GM20431 (cell line): ENCODE results near the gene FAM83G.
"Not testable (repeated sequence)": the region's sequence is repeated elsewhere in the genome, so short reads cannot be mapped to it uniquely, and the experiment has no call there.

Experiments used
- in situ Hi-C: fragments of 300-500 bp; cut with MseI, MboI; formaldehyde crosslinking; loops from one replicate; pipeline ENCODE4 v1.15.0; 2020; ENCODE audit warnings: low sequenced_read_pairs; ENCODE audit not compliant: unreplicated experiment

The FAM83G gene

DNA sequence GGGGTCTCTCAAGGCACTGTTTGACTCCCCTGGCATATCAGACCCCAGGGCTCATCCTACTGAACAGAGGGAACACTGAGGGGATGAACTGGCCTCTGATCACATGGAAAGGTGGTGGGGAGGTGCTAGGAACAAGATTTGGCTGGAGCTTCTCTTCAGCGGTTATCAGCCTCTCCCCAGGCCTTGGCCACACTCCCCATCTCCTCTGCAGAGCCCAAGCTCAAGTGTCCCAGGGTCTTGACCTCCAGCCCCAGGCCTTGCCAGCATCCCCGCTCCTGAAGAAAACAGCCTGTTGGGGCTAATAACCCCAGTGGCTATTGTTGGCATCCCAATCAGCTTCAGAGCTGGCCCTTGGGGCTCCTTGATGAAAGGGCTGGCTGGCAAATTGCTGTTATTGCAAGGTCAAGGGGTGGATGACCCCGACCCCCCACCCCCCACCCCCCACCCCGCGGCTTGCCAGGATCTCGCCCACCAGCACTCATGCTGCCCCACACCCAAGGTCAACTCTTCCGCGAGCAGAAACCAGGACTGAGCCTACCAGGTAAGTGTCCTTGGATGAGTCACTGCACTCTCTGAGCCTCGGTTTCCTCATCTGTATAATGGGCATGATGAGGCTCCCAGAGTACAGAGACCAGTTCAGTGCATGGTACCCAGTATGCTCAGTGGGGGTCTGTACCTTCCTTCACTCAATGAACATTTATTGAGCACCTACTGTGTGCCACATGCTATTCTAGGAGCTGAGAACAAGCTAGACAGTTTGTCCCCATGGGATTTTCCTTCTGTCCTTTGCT, 18.8 kb upstream of the FAM83G start:
- in situ Hi-C loops: no loop called here

DNA sequence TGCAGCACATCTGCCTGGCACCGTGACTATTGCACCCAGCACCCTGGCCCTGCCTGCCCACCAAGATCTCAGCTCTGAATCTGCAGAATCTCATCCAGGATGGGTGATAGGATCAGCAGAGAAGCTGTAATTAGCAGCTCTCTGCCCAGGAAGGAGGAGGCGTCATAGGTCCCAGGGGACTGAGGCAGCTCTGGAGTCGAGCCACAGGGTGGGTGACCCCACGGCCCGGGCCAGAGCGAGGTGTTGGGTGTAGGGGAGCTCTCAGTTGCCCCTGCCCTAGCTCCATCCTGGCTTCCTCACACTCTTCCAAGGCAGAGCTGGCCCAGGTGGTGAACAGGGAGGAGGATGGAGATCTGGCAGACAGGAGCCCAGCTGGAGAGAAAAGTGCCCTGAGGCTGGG, 18.2 kb upstream of the FAM83G start:
- in situ Hi-C loops: no loop called here

DNA sequence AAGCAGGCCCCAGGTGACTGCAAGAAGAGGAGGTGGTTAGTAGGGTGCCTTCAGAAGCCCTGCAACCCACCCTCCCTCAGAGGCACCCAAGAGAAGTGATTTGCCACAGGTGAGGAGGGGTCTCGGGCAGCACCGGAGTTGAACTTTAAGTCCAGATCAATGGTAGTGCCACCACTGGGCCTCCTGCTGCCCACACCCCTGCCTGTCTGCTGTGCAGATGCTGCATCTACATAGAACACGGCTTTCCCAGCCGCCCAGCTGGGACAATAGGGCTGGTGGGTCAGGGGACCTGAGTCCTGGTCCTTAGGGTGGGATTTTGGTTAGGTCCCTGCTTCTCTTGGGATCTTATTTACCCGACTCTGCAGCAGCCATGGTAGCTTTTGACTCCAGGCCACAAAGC, 17.6 kb upstream of the FAM83G start:
- in situ Hi-C loops: no loop called here

DNA sequence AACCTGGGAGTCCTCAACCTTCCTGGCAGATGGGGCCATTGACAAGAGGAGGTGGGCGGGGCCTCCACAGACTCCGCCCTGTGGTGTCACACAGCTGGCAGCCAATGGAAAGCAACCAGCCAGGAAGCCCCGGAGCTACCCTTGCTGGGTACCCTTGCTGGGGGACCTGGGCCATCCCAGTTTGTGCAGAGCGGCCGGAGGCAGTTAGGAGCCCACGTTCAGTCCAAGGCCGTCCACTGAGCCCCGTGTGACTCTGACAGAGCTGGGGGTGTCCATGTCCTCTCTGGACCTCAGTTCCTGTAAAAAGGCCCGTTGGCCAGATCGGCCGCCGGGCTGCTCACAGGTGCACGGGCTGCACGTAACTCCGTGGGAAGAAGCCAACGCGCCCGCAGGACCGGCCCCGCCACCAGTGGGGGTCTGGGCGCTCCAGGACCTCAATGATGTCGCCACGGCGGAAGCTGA, 17.1 kb upstream of the FAM83G start:
- in situ Hi-C loops: no loop called here

DNA sequence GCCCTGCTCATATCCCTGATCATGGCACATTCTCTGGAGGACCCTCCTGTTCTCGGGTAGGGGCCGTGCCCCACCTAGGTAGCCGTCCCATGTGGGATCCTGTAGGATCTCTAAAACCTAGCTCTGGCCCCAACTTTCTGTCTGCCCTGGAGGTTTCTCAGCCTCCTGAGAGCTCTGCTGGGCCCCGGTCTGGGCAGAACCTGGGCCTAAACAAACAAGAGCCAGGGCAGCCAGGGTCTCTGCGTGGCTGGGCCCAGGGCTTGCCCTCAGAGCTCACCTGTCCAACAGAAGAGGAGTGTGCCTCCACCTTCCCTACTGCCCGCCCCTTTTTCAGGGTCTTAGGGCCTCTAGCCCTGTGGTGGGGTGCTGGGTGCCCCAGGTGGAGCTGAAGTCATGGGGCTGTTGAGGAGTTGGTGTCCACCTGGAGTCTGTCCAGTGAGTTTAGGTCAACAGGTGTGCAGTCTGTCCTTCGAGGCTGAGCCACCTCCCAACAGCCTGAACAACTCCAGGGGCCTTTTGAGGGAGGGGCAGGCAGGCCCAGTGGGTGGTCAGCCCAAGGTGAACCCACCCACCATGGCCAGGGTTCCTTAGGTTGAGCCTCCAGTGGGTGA, 16.6 kb upstream of the FAM83G start:
- in situ Hi-C loops: not testable (repeated sequence)

DNA sequence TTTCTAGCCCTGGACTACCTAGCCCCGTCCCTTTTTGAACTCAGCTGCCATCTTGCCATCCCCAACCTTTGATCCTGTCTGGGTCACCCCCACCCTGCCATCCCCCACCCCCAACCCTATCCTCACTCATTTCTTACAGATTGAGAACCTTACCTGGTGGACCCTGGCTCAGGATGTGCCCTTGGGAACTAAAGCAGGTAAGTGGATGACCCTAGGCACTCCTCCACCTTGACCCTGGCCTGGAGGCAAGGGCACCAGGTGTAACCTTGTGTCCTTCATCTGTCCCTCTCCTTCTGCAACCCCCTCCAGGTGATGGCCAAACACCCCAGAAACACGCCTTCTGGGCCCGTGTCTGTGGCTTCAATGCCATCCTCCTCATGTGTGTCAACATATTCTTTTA, 15.5 kb upstream of the FAM83G start:
- in situ Hi-C loops: no loop called here

DNA sequence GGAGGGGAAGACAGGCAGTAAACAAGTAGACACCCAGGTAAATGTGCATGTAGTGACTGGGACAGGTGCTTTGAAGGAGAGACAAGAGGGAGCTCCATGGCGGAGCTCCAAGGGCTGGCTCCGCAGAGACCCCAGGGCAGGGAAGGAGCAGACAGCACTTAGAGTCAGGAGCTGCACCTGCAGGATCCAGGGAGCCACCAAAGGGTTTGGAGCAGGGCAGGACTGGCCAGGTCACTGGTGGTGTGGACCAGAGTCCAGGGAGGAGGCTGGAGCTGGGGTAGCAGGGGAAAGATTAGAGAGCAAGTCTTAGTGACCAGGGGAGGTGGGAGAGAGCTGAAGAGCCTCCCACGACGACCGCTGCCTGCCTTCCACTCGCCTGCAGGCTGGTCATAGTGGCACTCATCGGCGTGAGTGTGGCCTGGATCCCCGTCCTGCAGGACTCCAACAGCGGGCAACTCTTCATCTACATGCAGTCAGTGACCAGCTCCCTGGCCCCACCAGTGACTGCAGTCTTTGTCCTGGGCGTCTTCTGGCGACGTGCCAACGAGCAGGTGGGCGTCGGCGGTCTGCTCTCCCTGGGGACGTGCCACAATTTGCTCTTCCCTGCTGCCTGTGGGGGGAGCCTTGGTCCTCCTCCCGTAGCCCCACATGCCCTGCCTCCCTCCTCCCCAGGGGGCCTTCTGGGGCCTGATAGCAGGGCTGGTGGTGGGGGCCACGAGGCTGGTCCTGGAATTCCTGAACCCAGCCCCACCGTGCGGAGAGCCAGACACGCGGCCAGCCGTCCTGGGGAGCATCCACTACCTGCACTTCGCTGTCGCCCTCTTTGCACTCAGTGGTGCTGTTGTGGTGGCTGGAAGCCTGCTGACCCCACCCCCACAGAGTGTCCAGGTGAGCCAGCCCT, 14.7 kb upstream of the FAM83G start:
- in situ Hi-C loops: no loop called here

DNA sequence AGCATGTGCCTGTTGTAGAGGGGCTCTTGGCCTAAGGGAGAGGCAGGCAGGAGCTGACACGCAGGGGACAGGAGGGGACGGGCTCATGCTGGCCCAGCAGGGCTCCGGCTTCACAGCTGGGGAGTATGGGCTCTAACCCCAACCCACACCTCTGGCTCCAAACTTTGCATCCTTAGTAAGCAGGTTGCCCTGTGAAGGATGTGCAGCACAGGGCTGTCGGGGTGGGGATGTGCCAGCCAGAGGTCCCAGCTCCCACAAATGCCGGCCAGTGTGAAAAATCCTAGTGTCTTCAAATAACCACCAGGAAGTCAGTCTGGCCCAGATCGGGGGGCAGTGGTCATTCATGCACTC, 14.0 kb upstream of the FAM83G start:
- in situ Hi-C loops: no loop called here

DNA sequence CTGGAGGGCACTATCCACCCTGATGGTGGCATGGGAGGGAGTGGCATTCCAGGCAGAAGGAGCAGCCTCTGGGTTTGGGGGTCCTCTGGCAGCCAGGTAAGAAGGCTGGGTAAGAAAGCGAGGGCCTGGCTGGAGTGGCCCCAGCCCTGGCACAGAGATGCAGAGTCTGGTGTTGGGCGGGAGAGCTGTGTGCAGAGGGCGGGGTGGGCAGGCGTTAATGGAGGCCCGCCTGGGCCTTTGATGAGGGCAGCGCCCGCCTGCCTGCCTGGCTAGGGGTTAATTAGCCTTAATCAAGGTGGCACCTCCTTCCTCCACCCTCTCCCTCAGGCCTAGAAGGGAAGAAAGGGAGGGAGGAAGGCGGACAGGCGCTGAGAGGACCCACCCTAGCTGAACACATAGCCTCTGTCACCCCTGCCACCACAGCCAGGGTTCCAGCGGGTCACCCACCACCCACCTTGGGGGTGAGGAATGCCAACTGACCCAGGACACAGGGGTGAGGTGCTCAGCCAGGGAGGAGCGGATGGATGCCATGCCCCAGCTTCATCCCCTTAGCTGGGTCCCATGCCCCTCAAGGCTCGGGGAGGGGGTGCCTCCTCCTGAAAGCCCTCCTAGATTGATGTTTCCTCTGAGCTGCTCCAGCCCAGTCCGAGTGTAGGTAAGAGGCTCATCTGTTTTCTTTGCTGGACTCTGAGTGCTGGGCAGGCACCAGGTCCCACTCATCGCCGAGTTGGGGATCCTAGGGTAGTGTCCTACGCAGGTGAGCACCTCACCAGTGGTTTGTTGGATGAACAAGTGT, 13.4 kb upstream of the FAM83G start:
- in situ Hi-C loops: no loop called here

DNA sequence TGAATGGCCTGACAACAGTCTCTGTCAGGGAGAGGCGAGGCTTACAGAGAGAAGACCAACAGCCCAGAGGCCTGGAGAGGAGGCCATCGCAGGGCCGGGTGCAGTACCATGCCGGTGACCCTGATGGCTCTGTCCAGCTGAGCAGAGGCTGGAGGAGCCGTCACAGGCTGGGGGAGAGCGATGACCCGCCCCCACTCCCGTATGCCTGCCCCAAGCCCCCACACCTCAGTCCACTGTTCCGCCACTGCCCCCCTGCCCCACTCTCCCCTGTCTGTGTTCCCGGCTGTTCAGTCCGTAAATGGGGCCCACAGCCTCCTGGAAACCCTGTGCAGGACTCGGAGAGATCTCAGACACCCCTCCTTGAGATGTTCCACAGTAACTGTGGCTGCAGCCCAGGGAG, 12.8 kb upstream of the FAM83G start:
- in situ Hi-C loops: no loop called here

DNA sequence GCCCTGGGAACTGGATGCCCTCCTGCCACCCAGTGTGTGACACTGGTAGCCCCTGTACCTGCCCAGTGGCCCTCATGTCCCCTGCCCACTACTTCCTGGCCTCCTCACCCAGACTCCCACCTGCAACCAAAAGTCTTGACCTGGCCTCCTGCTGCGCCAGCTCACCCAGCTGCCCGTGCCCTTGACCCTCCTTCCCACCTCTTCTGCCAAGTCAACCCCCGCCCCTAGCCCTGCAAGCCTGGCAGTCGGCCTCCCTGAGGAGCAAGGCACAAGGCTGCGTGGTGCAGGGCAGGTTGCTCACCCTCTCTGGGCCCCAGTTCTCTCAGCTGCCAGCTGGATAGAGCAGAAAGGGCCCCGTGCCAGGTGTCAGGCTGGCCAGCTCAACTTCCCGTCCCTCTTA, 12.3 kb upstream of the FAM83G start:
- in situ Hi-C loops: no loop called here

DNA sequence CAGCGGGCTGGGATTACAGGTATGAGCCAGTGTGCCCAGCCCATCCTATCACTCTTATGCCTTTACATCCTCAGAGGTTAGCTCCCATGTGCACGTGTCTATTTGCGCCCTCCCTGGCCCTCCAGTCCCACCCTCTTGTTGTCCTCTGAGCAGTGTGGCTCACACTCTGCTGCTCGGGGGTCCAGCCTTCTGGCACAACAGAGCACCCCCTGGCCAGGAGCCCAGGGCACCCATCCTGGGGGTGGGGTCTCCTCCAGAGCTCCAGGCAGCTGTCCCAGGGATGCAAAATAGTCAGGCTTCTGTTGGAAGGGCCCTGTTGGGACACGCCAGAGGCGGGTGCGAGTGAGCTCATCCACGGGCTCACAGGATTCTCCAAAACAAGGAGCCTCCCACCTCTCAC, 11.7 kb upstream of the FAM83G start:
- in situ Hi-C loops: no loop called here

DNA sequence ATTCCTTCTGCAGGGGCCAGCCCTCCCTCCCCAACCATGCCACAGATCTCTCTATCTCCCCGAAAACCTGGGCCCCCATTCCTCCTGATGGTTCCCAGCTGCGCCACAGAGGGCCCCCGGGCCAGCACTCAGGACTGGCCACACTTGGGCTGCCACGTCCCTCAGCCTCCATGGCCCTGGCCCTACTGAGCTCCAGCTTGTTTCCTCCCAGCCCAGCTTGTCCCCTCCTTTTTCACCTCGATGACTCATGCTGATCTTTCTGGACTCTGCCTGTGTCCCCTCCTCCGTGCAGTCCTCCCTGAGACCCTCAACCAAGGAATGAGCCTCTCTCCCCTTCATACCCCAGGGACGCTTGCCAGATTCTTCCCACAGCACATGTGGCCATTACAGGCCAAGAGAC, 10.9 kb upstream of the FAM83G start:
- in situ Hi-C loops: no loop called here

DNA sequence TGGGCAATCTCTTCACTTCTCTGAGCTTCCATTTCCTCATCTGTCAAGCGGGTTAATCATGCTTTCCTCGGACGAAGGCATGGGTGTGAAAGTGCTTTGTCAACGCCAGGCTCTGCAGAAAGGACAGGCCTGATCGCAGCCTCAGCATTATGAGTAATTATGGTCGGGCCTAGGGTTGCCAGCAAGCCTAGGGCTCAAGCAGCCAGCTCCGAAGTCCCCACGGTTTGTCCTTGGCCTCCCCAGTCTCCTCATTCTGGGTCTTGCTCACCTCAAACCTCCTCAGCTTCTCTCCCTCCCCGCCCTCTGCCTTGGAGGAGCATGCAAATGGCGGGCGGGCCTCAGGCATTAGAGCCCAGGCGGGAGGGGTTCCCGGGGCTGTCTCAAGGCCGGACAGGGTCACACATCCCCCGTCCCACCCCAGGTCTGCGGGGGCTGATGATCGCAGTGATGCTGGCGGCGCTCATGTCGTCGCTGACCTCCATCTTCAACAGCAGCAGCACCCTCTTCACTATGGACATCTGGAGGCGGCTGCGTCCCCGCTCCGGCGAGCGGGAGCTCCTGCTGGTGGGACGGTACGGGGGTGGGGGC, 10.2 kb upstream of the FAM83G start:
- in situ Hi-C loops: no loop called here

DNA sequence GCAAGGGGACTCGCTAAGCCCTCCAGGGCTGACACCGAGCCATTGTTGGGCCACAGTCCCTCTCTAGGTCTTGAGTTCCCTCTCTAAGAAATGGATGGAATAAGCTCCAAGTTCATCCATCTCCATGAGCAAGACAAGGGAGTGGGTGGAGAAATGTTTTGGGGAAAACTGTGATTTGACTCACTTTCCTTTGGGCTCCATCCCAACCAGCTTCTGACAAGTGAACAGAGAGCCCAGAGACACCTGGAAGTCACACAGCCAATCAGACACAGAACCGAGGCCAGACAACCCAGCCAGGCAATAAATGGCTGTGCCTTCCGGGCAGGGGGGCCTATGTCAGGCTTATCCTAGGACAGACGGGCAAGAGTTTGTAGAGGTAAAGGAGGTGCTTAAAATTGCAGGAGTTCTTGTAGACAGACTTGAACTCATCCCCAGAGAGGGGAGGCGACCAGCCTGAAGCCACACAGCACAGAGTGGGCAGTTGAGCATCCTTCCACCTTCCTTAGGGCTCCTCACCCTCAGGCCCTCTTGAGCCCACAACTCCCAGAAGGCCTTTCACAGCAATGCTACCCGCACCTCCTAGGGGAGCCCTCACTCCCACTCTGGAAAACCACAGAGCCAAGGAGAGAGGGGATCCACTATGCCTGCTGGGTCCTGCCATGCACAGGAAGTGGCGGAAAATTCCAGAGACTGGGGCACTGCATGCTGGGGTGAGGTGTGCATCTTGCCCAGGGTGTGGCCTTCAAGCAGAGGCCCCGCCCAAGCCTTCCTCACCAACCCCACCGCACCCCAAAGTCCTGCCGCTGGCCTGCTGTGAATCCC, 9.5 kb upstream of the FAM83G start:
- in situ Hi-C loops: no loop called here

DNA sequence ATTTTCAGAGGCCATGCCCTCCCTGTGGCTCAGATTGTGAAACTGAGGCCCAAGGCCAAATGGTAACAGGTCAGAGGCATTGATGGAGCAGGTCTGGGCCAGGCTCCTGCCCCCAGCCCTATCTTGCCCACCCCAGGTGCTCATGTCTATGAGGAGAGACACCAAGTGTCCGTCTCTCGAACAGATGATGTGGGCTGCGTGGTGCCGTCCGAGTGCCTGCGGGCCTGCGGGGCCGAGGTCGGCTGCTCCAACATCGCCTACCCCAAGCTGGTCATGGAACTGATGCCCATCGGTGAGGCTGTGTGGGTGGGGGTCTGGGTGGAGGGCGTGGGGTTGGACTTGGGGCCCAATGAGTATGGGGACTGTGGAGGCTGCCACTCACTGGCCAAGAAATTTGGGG, 8.7 kb upstream of the FAM83G start:
- in situ Hi-C loops: no loop called here

DNA sequence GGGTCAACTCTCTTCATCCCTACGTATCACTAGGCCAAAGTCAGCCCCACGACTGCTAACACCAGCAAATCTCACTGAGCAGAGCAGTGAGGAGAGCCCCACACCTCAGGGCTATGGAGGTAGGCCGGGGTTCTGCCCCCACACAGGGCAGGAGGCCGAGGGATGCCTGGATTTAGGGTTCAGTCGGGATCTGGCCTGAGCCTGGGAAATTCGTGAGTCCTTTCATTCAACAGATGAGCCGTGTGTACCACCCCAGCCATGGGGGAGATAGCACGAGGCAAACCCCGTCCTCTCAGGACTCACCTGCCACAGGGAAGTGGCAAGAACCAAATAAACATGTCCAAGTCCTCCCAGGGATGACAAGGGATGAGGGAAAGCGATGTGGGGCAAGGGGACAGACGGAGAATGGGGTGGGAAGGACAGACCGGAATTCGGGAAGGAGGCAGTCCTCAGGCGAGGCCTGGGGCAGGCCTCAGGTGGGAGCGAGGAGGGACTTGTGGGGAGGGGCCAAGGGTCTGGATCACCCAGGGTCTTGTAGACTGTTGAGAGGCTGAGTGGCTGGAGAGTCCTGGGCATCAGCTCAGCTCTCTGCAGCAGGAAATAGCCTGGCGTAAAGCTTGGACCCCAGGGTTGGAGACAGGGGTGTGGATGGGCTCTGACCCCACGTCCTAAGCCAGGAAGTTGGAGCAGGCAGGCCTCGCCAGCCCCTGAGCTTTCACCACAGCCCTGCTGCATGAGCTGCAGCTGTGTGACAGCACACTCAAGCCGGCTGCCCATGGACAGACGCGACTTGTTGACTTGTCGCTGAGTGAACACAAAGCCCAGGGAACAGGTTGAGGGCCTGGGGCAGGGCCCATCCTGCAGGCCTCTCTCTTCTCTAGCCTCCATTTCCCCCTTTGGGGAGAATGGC, 7.9 kb upstream of the FAM83G start:
- in situ Hi-C loops: no loop called here

DNA sequence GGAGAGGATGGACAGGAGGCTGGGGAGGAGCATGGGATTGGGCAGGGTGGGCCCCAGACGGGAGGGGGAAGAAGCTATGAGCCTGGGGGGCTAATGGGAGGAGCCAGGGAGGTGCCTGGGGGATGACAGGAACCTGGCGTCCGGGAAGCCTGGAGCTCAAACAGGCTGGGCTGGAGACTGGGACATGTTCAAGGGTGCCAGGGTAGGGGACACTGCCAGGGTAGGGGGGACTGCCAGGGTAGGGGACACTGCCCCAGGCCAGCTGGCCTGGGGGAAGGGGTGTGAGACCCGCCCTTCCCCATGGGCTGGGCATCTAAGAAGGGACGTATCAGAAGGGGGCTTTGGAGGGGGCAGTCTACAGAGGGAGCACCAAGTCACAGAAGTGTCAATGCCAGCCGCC, 7.0 kb upstream of the FAM83G start:
- in situ Hi-C loops: no loop called here
